Fibroblast of skin of scalp (primary cell): ENCODE data around the gene OLFM4. TPM values are rescaled to one million over a fixed set of nuclear protein-coding genes. Genes with fewer than 3 reads are reported as not detected.
"Not testable (repeated sequence)": the region's sequence is repeated elsewhere in the genome, so short reads cannot be mapped to it uniquely, and the experiment has no call there.

Experiments used
- DNase-seq: peaks from one replicate; pipeline ENCODE4 v3.0.0-alpha.2; 2013
- polyA plus RNA-seq, 2 experiments: library from polyadenylated mRNA; unstranded; fragments of 120-200 nt; gene quantifications; one replicate each; pipeline ENCODE4 v1.2.1, GENCODE V29; 2013; ENCODE audit not compliant: insufficient read length in 2 of 2

The OLFM4 gene, protein sequence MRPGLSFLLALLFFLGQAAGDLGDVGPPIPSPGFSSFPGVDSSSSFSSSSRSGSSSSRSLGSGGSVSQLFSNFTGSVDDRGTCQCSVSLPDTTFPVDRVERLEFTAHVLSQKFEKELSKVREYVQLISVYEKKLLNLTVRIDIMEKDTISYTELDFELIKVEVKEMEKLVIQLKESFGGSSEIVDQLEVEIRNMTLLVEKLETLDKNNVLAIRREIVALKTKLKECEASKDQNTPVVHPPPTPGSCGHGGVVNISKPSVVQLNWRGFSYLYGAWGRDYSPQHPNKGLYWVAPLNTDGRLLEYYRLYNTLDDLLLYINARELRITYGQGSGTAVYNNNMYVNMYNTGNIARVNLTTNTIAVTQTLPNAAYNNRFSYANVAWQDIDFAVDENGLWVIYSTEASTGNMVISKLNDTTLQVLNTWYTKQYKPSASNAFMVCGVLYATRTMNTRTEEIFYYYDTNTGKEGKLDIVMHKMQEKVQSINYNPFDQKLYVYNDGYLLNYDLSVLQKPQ
- not detected for polyA plus RNA-seq (2013, experiment 1 of 2; ENCODE audit: insufficient read length)
- polyA plus RNA-seq (2013, experiment 2 of 2; ENCODE audit: insufficient read length) = not detected

DNA sequence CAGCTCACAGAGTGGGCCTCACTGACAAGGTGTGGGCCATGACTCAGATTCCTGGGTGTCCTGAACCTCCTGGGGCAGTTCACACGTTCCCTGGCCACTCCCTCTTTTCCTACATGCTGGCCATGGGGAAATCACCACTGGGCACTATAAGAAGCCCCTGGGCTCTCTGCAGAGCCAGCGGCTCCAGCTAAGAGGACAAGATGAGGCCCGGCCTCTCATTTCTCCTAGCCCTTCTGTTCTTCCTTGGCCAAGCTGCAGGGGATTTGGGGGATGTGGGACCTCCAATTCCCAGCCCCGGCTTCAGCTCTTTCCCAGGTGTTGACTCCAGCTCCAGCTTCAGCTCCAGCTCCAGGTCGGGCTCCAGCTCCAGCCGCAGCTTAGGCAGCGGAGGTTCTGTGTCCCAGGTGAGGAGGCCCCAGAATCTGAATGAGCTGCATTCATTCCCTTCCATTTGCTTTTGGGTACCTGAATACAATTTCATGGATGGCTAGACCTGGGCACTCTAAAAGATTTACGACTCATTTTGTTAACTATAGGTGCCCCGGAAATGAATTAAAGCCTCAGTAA is at the start of gene OLFM4:
TSS of gene OLFM4 (plus strand) at position 177 of the 567 bp plus-strand sequence. CDS start at position 201, 24 bp downstream.
- DNase-seq = no peak

DNA sequence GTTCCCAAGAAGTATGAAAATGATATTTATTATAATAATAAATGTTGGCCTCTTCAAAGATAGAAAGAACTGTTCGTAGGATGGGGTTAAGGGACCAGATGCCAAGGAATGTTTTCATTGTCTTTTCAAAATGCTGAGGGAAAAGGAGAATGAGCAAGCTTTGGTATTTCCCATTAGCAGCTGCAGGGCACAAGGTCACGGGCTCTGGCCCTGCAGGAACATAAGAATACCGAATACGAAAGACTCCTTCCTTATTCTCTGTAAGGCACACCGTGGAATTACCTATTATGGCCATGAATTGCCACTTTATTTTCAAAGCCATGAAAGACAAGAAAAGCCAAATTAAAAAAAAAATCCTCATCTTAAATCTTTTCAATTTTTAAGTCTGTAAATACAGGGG is 49.6 kb upstream of the OLFM4 start:
- no peak for DNase-seq

DNA sequence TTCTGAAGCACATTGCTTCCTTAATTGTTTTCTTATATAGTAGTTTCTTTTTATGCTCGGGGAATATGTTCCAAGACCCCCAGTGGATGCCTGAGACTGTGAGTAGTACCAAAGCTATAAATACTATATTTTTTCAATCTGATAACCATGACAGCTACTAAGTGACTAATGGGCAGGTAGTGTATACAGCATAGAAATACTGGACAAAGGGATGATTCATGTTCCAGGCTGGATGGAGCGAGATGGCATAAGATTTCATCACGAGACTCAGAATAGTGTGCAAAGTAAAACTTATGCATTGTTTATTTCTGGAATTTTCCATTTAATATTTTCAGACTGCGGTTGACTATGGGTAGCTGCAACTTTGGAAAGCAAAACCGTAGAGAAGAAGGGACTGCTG is 47.9 kb upstream of the OLFM4 start:
- no peak for DNase-seq

DNA sequence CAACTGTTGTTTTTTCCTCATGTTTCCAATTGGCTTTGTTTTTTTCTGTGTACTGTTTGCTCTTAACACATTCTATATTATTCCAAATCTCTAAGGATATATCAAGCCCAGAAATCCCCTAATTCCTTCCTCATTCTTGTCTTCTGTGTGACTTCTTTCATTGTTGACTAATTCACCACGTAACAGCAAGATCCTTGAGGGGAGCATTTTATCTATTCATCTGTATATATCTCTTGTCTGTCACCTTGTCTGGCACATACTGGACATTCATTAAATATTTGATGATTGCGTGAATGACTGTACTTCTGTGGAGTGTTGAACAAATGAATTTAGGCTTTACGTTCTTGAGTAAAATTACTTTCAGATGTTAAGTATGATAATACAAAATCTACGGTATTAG is 44.8 kb upstream of the OLFM4 start:
- DNase-seq = no peak

DNA sequence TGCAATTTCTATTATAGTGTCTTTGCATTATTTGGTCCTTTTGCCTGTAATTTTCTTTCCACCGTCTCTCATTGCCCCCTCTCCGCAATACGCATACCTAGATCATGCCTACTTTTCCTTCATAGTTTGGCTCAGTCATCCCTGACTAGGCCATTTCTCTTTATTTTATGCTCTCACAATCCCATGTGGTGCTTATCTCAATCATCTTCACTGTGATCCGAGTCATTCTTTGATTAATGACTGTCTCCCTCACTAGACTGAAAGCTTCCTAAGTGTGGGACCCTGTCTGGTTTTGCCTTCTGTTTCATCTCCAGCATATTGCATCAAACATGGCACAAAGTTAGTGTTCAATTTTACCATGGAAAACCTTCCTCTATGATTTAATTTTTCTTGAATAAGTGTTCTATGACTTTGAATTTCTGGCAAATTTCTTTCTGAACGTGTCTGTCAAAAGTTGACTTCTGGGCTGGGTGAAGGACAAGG is 43.7 kb upstream of the OLFM4 start:
- DNase-seq = no peak

DNA sequence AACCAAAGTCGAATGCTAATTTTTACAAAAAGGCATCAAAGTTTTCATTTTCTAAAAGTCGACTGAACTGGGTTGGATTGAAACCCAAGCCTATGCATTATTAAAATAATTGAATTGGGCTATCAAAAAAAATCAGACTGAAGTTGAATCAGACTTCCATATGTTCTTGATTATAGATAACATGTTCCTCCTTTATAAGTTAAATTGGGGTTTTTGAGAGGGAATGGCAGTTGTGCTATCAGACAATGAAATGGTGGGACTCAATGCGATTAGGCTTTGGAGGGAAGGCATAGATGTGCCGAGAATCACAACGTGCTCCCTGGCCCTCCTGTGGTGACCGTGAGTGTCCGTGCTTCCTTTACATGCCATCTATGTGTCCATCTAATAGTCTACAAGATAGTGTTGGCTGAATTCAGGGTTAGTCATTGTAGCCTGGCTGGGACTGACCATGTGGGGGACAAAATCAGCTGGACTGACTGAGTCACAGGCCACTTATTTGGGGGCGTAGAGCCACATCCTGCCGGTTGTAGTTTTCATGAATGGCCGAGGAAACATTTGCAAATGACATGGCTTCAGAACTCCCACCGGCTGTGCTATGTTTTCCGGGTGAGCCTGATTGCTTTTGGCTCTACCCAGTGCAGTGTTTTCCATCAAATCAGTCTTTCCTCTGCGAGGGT is 37.1 kb upstream of the OLFM4 start:
- DNase-seq = no peak

DNA sequence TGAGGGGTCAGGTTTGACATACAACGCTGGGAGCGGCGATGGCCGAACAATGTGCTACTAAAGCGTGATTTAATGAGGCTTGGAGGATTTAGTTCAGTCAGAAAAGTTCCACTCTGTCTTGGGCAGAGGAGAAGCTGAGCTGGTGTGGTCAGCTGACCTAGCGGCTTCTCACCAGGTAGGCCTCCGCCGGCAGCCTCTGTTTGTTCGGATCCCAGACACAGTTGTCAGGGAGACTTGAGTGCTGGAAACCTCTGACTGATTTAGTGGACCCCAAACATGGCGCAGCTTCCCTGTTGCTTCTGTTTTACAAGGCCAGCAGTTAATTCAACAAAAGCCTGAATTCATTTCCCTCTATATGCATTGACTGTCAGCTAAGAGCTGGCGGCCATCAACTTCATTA is 36.5 kb upstream of the OLFM4 start:
- no peak for DNase-seq

DNA sequence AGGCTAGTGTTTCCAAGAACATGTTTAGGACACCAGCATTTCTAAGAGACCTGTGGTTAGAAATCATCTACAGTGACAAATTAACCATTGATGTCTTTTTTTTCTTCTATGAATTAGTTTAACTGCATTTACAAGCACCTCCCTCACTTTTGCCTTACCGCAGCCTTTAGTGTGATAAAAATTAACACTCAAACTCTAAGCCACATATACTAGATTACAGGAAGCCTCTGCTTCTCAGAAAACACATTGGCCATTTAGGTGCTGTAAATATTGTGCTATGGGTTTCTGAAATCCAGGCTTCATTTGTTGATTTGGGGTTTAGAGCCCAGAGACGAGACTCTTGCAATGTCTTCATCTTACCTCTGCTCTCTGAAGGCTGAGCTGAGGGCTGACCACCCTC is 34.6 kb upstream of the OLFM4 start:
- no peak for DNase-seq

DNA sequence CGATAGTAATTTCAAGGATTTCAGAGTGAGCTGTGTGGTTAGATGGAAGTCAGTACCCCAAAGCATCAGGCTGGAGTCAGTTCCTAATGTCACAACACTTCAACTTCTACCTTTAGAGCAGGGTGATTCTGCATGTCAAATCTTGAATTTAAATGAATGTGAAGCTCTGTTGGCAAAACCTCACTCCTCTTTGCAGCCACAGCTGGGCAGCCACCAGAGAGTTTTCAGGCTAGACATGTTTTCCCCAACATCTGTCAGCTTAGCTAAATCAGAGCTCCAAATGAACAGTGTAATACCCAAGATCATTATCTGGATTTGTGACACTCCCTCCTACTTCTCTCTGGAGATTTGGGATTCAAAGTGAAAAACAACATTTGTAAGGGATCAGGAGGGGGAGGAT is 33.7 kb upstream of the OLFM4 start:
- no peak for DNase-seq

DNA sequence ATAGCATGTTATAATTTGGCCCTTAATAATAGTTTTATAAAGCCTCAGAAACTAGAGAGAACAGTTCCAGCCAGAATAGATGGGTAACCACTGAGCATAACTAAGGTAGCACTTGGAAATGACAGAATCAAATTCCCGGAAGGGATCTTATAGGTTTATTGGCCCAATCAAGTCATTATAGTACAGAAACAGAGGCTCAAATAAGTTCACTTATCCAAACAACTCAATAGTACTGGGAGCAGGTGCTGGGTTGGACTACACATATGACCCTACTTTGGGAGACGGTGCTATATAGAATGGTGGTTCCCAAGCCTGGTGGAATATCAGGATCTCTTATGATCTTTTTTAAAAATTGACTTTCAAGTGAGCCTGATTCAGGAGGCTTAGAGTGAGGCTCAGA is 32.7 kb upstream of the OLFM4 start:
- no peak for DNase-seq

DNA sequence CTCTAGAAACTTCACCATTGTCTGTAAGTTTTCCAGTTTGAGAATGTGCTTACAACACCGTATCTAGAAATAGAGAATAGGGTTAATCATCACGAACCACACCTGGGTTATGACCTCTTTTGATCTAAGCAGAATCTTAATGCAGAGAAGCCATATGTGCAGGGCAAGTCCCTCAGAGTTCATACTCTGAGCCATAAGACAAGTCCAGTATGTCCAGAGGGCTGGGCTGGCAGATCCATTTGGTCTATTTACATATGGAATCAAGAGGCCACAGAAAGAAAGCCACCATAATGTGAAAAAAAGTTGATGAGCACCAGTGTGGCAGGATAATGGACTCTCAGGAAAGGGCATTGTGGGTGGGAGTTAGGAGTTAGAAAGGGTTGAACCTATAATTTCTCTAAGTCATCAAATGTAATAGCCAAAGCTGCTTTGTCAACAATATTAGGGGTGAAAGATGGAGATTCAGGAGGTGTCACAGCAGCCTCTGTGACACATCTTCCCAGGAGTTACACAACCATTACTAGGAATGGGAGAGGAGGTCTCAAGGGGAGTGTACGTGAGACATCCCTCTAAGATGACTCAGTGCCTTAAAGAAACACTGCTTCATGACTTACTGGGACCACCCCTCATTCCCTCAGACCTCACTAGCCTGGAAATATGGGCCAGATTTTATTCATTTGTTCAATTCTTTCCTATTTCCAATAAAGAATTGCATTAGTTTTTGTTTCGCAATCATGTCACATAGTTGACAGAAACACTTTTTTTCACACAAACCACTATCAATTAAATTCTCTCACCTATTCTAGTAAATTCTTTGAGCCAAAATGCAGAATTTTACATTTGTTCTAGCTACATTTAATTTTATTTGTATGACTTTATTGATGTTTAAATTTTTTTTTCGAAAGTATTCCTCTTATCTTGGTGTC is 30.4 kb upstream of the OLFM4 start:
- no peak for DNase-seq

DNA sequence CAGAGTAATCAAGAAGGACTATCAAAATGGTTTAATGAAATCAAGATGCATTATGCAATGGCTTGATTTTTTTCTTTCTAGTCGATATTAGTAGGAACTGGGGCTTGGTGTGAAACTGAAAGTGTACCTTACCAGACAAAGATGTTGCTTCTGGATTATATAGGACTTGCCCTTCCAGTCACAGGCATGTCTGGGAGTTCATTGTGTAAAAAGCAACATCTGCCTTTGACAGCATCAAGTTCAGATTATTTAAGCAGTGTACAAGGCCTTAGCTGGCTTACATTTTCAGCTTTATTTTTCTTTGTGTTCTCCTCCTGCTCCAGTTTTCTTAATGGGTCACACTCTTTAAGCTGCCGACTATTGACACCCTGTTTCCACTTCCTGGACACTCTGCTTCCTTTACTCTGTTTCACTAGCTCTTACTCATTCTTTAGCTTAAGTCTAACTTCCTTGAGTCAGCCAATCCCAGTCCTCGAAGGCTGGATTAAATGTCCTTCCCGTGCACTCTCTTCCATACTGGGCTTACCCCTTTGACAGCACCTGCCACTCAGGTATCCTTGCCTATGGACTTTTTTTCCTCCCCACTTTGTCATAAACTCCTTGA is 29.4 kb upstream of the OLFM4 start:
- DNase-seq = no peak

DNA sequence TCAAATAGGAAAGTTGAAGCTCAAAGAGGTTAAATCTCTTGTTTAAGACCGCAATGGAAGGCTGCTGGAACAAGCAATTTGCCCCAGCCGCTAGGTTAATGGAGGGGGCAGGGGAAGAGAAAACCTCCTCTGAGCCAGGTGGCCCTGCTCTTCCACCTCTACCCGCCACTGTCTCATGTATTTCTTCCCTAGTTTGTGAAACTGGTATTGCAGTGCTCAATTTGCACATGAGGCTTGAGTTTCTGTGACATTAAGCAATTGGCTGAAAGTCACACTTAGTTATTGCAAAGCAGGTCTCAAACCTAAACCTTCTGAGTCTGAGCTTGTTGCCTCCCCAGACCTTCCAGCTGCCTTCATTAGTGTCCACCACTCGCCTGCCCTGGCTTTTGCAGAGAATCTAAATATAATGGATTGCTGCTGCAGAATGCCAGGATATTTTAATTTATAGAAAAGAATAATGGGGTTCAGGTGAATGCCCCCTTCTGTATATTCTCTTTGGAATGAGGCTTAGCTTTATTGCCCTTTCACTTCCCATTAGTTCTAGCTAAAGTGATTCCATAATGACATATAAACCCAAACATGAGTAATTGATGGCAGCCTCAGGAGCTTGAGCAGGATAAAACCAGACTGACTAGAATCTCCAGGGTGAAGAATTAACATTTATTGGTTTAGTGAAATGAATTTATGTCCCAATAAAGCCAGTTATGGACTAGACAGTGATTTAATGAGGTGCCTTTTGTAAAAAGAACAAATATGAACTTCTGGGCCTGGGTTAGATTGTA is 27.0 kb upstream of the OLFM4 start:
- no peak for DNase-seq

DNA sequence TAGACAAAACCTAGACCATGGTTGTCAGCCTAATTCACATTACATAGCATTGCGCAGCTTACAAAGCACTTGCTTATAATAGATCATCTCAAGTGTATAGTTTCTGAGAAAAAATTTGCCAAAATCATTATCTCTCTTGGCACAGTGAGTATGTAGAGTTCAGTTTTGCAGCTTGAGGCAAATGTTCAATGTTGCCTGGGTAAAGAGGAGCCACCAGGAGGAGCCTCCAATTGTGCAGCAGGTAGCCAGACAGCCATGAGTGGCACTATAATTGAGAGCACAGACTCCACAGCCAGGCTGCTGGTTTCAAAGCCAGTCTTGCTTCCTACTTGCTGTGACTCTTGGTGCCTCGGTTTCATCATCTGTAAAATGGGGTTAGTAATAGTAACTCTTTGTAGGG is 24.0 kb upstream of the OLFM4 start:
- no peak for DNase-seq

DNA sequence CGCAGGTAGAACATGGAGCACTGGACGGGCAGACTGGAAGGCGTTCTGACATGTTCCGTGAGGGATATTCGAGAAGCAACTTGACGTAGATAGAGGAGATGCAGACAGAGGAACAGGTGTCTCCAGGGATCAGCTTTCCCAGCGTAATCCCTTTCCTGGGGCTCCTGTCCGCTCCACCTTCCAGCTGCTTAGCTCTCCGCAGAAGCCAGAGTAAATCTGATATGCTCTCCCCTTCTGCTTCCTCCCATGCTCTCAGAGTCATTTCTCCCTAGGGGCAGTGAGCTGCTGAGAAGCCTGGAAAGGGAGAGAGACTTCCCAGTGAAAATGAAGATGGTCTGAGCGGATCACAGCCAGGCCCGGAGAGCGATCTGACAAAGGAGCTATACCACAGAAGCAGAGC is 23.0 kb upstream of the OLFM4 start:
- DNase-seq = no peak

DNA sequence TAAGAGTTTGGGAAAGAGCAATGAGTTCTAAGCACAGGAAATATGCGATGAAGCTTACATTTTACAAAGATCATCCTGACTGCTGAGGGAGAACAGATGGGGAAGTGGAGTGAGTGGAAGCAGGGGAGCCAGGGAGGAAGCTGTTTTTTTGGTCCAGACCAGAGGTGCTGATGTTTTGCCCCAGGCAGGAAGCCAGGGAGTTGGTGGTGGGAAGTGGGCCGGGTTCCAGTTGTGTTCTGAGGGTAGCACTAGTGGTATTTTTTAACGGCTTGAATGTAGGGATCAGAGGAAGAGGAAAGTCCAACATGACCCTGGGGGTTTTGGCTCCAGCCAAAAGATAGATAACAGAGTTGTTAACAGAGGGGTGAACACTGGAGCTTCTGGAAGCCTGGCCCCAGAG is 20.7 kb upstream of the OLFM4 start:
- no peak for DNase-seq

DNA sequence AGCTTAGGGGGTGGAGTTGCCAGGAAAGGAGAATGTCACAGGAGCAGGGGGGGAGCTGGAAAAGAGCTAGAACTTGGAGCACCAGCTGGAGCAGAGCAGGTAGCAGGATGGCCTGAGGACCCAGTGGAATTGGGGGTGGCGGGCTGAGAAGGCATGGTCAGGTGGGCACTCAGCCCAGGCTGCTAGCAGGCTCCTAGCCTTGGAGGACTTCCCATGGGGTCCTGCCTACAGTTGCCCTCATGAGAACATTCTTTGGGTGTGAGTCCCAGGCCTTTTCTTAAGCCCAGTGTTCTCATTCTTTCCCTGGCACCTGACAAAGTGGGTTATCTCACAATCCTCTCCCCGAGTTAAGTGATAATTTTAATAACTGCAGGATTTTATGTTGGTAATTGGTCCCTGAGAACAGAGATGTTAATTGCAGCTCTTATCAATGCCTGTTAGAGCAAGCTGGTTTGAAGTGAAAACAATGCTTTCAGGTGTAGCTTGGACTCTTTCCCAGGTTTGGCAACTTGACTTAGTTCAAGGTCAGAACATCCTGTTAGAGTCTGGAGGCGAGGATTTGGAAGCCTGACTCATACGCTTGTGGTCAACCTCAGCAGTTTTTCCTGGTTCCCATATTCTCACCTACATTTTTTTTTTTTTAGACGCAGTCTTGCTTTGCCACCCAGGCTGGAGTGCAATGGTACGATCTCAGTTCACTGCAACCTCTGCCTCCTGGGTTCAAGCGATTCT is 18.1 kb upstream of the OLFM4 start:
- no peak for DNase-seq

DNA sequence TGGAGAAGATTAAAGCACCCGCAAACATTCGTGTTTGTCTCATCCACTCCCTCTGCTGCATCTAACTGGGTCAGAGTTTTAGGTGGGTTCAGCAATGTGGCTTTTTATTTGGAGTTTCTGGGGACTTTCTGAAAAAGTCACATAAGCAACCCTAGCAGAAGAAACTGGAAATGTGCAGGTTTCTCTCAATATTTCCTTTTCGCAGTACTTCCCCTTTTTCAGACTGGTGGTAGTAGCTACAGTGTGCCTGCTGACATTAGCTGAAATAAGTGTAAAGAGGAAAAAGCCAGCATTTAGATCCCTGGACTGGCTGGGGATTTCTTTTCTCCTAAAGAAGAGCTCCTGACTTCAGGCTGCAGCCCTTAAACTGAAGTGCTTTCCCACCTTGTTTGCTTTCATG is 15.9 kb upstream of the OLFM4 start:
- no peak for DNase-seq

DNA sequence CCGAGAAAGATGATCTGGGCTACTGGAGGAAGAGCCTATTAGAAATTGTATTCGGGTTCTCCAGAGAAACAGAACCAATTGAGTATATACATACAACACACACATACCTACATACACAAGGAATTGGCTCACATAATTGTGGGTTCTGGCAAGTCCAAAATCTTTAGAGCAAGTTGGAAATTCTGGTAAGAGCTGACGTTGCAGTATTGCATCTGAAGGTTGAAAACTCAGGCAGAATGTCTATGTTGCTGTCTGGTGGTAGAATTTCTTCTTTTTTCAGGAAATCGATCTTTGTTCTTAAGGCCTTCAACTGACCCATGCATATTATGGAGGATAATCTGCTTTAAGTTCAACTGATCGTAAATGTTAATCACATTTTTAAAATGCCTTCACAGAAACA is 15.5 kb upstream of the OLFM4 start:
- DNase-seq = no peak

DNA sequence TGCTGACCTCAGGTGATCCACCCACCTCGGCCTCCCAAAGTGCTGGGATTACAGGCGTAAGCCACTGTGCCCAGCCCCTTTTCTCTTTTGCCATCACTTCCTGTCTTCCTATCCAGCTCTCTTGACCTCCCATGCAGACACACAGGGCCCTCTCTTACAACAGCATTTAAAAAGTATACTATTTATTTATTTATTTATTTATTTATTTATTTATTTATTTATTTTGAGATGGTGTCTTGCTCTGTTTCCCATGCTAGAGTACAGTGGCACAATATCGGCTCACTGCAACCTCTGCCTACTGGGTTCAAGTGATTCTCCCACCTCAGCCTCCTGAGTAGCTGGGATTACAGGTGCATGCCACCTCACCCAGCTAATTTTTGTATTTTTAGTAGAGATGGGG is 14.6 kb upstream of the OLFM4 start:
- DNase-seq = not testable (repeated sequence)
